Sigmoid colon (tissue), 7 donors: ENCODE measurements around the gene ZNF185. TPM values are rescaled to one million over a fixed set of nuclear protein-coding genes. Genes with fewer than 3 reads are reported as not detected.

ENCODE experiments used
- DNase-seq: peaks from one replicate; pipeline ENCODE4 v3.0.0-alpha.2; 2019
- H3K27ac ChIP-seq, 4 donors: fragments of 200-600 bp; sonication (generic); one replicate each; pipeline ENCODE4 v1.5.1; 2016 to 2019; ENCODE audit warnings: mild to moderate bottlenecking in 1 of 4
- H3K27me3 ChIP-seq, 3 donors: fragments of 200-600 bp; sonication (generic); one replicate each; pipeline ENCODE4 v1.5.1; 2019; ENCODE audit warnings: mild to moderate bottlenecking in 1 of 3
- H3K36me3 ChIP-seq, 4 donors: fragments of 200-600 bp; sonication (generic); one replicate each; pipeline ENCODE4 v1.5.1; 2016 to 2019
- H3K4me1 ChIP-seq, 4 donors: fragments of 200-600 bp; sonication (generic); one replicate each; pipeline ENCODE4 v1.5.1; 2017 to 2019
- H3K4me3 ChIP-seq, 4 donors: fragments of 200-600 bp; sonication (generic); one replicate each; pipeline ENCODE4 v1.5.1; 2017 to 2019; ENCODE audit warnings: mild to moderate bottlenecking in 2 of 4, moderate library complexity in 1 of 4
- H3K9me3 ChIP-seq, 4 donors: fragments of 200-600 bp in 3 of 4; sonication (generic) in 3 of 4; one replicate each; pipeline versions ENCODE4 v1.5.1 to v1.6.1; 2013 to 2019
- EP300 ChIP-seq, 4 donors: sonication (generic); formaldehyde crosslinking; IDR thresholded peaks; one replicate each; pipeline ENCODE4 v1.6.1; 2017; ENCODE audit warnings: antibody characterized with exemption in 4 of 4
- POLR2A ChIP-seq, 2 donors: fragments of 450-650 bp; IDR thresholded peaks; one replicate each; pipeline ENCODE4 v1.6.1; 2016; ENCODE audit warnings: antibody characterized with exemption in 2 of 2, mild to moderate bottlenecking in 2 of 2, moderate library complexity in 2 of 2
- POLR2AphosphoS5 ChIP-seq, 4 donors: sonication (generic); formaldehyde crosslinking; IDR thresholded peaks; one replicate each; pipeline ENCODE4 v1.6.1; 2017; ENCODE audit warnings: antibody characterized with exemption in 4 of 4
- WGBS, 2 donors: extraction: QIAGEN DNeasy Blood & Tissue Kit; methylation state at CpG; one replicate each; pipeline ENCODE4 v1.1.7; 2013; 5-methylcytosine and 5-hydroxymethylcytosine counted together
- intact Hi-C: fragments of 100-400 bp; cut with DNase I; formaldehyde crosslinking; loops from one replicate; pipeline ENCODE4 v1.15.1; 2023
- polyA plus RNA-seq, 3 donors: library from polyadenylated mRNA; stranded (reverse); fragments of 200-250 nt; gene quantifications; one replicate each; pipeline ENCODE4 v1.2.3, GENCODE V29; 2013
- total RNA-seq, 4 donors: library from RNA; depleted of rRNA; stranded (reverse); fragments of >200 nt; gene quantifications; one replicate each; pipeline ENCODE4 v1.1.0, GENCODE V29; 2016
- TF ChIP-seq, protein P1 (sequence below), 4 experiments: fragments of 450-650 bp in 3 of 4; fragments of 200-600 bp in 1 of 4; IDR thresholded peaks; one replicate each; pipeline ENCODE4 v1.5.1; 2016 to 2019; ENCODE audit warnings: antibody characterized with exemption in 4 of 4, mild to moderate bottlenecking in 3 of 4, moderate library complexity in 2 of 4
- donor health status: healthy with polysubstance abuse.
- donor health status: Bipolar disorder and iron deficiency.
- donor health status: healthy.

The ZNF185 gene
- total and polyA plus RNA-seq, 7 donors: 0.55 to 4.2 (median 2.3) TPM

DNA sequence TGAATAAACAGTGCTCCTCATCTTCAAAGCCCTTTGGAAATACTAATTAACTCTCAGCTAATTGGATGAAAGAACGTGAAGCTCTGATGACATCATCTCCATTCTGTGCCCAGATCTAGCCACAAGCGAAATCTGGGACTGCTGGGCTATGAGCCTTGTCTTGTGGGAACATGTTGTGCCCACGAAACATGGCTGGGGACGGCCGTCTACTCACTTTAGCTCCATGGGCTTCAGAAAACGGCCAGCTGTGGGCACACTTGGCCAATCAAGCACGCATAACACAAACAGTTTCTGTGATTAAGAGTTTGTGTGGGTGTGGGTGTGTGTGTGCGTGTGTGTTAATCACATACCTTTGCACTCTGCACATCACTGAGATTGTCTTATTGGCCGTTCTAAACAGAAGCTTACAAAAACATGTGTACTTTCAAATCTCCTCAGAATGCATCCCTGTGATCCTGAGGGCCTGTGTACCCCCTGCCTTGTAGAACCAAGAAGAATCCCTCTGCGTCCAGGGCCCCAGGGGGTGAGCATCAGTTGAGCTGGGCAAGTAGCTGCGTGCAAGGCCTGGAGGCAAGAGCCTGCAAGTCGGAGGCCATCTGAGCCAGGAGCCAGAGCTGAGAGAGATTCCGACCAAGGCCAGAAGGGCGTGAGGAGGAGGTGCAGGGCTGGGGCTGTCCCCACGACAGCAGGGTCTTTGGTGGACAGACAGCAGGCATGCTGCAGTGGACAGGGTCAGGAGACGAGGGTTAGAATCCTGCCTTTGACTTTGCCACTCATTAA is 18.7 kb upstream of the ZNF185 start:
- 78 to 86% methylated on average over 16 of the region's 16 CpGs for WGBS, 2 donors
- Histone ChIP-seq H3K9me3 (no peaks in the 10 kb centered on the region), H3K36me3 (no peaks in the 10 kb centered on the region), H3K4me3 (no peak overlapping the region), H3K4me1 (no peaks in the 10 kb centered on the region), H3K27me3 (no peaks in the 10 kb centered on the region), H3K27ac (no peak overlapping the region)
- DNase-seq: no peak
- TF ChIP-seq POLR2A (IDR thresholded peaks at IDR 0.05) (no peak), POLR2AphosphoS5 (IDR thresholded peaks at IDR 0.05) (no peak), EP300 (IDR thresholded peaks at IDR 0.05) (no peak)
- TF ChIP-seq, protein P1, sequence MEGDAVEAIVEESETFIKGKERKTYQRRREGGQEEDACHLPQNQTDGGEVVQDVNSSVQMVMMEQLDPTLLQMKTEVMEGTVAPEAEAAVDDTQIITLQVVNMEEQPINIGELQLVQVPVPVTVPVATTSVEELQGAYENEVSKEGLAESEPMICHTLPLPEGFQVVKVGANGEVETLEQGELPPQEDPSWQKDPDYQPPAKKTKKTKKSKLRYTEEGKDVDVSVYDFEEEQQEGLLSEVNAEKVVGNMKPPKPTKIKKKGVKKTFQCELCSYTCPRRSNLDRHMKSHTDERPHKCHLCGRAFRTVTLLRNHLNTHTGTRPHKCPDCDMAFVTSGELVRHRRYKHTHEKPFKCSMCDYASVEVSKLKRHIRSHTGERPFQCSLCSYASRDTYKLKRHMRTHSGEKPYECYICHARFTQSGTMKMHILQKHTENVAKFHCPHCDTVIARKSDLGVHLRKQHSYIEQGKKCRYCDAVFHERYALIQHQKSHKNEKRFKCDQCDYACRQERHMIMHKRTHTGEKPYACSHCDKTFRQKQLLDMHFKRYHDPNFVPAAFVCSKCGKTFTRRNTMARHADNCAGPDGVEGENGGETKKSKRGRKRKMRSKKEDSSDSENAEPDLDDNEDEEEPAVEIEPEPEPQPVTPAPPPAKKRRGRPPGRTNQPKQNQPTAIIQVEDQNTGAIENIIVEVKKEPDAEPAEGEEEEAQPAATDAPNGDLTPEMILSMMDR (IDR thresholded peaks at IDR 0.05): no peak
- intact Hi-C loops: no loop called here

DNA sequence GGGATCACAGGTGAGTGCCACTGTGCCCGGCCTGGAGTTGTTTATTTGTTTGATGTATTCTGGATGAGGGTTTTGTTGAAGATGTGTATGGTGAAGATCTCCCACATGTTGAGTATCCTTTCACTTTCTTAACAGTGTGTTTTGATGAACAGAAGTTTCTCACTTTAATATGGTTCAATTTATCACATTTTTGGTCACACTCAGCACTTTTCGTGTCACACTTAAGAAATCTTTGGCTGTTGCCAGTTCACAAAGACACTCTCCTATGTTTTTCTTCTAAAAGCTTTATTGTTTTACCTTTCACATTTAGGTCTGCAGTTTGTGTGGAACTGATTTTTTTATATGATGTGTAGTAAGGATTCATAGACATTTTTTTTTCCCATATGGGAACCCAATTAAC is 16.6 kb upstream of the ZNF185 start:
- 95 to 100% methylated on average over 2 of the region's 2 CpGs for WGBS, 2 donors

DNA sequence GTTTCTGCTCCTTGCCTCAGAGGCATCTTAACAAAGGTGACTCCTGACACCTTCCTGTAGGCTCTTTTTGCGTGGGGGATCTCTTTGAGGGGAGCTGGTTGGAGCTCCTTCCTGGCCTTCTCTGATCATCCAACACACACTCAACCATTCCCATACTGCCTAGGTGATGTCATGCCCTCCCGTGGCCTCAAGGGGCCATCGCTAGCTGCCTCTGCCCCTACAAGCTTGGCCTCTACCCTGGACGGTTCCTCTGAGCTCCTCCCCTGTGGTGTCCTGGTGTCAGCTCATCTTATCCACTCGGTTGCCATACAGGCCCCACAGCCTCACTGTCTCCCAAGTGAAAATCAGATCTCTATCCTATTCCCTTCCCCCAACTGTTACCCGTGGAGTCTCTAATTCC is 13.7 kb upstream of the ZNF185 start:
- DNase-seq: no peak
- no peak overlapping the region for H3K27ac ChIP-seq
- intact Hi-C loops: no loop called here
- no peaks in the 10 kb centered on the region for H3K36me3 ChIP-seq
- H3K27me3 ChIP-seq: no peaks in the 10 kb centered on the region
- no peaks in the 10 kb centered on the region for H3K4me1 ChIP-seq
- 69 to 85% methylated on average over 6 of the region's 6 CpGs for WGBS, 2 donors
- TF ChIP-seq EP300 (IDR thresholded peaks at IDR 0.05) (no peak), POLR2A (IDR thresholded peaks at IDR 0.05) (no peak), POLR2AphosphoS5 (IDR thresholded peaks at IDR 0.05) (no peak)
- TF ChIP-seq, protein P1 (IDR thresholded peaks at IDR 0.05): no peak
- no peak overlapping the region for H3K4me3 ChIP-seq
- no peaks in the 10 kb centered on the region for H3K9me3 ChIP-seq

More for the DNA sequence above, 16.6 kb upstream of the ZNF185 start:
- Histone ChIP-seq H3K4me1 (no peaks in the 10 kb centered on the region), H3K9me3 (no peaks in the 10 kb centered on the region), H3K27me3 (no peaks in the 10 kb centered on the region), H3K36me3 (no peaks in the 10 kb centered on the region), H3K27ac (no peak overlapping the region), H3K4me3 (no peak overlapping the region)
- DNase-seq: no peak
- TF ChIP-seq, protein P1 (IDR thresholded peaks at IDR 0.05): no peak
- TF ChIP-seq EP300 (IDR thresholded peaks at IDR 0.05): no peak
- no peak for TF ChIP-seq POLR2AphosphoS5 (IDR thresholded peaks at IDR 0.05)
- TF ChIP-seq POLR2A (IDR thresholded peaks at IDR 0.05): no peak
- intact Hi-C loops: no loop called here

DNA sequence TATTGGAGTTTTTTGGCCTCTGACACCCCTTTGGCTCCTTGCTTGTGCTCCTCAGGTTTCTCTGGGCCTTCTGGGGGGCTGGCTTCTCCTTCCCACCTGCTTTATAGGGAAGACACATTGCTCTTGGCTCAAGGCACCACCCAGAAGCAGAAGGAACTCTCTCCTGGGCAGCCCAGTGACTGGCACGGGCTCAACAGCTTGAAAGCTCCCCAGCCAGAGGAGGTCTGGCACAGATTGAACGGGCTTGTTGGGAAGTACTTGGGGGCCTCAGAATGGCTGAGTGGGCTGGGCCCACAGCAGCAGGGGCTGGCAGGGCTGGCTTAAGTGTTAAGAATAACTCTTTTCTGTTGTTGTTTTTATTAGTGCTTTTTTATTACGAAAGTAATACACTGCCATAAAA is 11.2 kb upstream of the ZNF185 start:
- TF ChIP-seq POLR2AphosphoS5 (IDR thresholded peaks at IDR 0.05) (no peak), EP300 (IDR thresholded peaks at IDR 0.05) (no peak), POLR2A (IDR thresholded peaks at IDR 0.05) (no peak)
- TF ChIP-seq, protein P1 (IDR thresholded peaks at IDR 0.05): no peak
- Histone ChIP-seq H3K27me3 (no peaks in the 10 kb centered on the region), H3K36me3 (no peaks in the 10 kb centered on the region), H3K9me3 (no peaks in the 10 kb centered on the region), H3K4me3 (no peak overlapping the region), H3K27ac (no peak overlapping the region), H3K4me1 (no peaks in the 10 kb centered on the region)
- DNase-seq: no peak
- intact Hi-C loops: no loop called here
- WGBS, 2 donors: 34 to 56% methylated on average over 3 of the region's 3 CpGs
